GM12801 (cell line): Measurements from ENCODE around the gene SWAP70.

Source experiments
- TF ChIP-seq, protein P1 (sequence below): IDR thresholded peaks from one replicate; pipeline ENCODE4 v1.5.1; 2011; ENCODE audit warnings: control low read depth; ENCODE audit not compliant: insufficient read length; ENCODE audit errors: extremely low read depth

SWAP70 gene

DNA sequence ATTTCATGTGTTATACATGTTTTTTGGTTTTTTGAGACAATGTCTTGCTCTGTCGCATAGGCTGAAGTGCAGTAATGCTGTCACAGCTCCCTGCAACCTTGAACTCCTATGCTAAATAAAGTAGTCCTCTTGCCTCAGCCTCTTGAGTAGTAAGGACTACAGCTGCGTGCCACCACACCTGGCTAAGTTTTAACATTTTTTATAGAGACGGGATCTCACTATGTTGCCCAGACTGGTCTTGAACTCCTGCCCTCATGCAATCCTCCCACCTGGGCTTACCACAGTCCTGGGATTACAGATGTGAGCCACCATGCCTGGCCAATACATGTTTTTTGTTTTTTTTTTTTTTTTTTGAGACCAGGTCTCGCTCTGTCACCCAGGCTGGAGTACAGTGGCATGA is 33.9 kb downstream of the SWAP70 start:
- TF ChIP-seq, protein P1, sequence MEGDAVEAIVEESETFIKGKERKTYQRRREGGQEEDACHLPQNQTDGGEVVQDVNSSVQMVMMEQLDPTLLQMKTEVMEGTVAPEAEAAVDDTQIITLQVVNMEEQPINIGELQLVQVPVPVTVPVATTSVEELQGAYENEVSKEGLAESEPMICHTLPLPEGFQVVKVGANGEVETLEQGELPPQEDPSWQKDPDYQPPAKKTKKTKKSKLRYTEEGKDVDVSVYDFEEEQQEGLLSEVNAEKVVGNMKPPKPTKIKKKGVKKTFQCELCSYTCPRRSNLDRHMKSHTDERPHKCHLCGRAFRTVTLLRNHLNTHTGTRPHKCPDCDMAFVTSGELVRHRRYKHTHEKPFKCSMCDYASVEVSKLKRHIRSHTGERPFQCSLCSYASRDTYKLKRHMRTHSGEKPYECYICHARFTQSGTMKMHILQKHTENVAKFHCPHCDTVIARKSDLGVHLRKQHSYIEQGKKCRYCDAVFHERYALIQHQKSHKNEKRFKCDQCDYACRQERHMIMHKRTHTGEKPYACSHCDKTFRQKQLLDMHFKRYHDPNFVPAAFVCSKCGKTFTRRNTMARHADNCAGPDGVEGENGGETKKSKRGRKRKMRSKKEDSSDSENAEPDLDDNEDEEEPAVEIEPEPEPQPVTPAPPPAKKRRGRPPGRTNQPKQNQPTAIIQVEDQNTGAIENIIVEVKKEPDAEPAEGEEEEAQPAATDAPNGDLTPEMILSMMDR, result no peak

GRCh38 chr11:9700105-9700801 is 36.4 kb downstream of the SWAP70 start:
- TF ChIP-seq, protein P1, result no peak

GRCh38 chr11:9701799-9702198 is 37.9 kb downstream of the SWAP70 start:
- TF ChIP-seq, protein P1, result no peak

DNA sequence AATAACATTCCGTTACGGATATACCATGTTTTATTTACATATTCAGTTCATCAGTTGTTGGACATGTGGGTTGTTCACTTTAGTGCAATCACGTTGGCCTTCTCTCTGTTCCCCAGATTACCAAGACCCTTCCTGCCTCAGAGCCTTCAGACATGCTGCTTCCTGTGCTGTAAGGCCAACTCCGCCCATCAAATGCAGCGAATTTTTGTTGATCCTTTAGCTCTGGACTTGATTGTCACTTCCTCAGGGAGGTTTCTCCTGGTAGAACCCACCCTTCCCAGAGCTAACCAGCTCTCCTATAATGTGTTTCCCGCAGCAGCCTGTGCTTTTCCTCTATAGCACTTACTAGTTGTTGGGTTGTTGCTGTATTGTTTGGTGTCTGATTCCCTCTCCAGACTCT is 39.4 kb downstream of the SWAP70 start:
- TF ChIP-seq, protein P1, result no peak

- TF ChIP-seq, protein P1, result no peak
Observed at GRCh38 chr11:9704037-9704436, 40.2 kb downstream of the SWAP70 start.

DNA sequence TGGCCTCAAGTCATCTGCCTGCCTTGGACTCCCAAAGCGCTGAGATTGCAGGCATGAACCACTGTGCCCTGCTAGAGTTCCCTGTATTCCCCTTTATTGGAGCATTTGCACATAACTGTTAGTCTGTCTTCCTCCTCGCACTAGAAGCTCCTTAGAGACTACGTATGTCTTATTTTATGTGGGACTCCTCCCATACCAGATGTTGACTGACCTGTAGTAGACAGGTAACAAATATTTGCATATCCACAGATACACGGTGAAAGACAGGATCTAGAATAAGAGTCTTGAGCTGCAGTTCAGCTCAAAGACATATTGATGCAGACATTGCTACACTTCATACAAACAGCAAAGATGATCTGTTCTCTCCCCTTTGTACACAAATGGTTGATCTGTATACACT is 40.7 kb downstream of the SWAP70 start:
- TF ChIP-seq, protein P1, result no peak

DNA sequence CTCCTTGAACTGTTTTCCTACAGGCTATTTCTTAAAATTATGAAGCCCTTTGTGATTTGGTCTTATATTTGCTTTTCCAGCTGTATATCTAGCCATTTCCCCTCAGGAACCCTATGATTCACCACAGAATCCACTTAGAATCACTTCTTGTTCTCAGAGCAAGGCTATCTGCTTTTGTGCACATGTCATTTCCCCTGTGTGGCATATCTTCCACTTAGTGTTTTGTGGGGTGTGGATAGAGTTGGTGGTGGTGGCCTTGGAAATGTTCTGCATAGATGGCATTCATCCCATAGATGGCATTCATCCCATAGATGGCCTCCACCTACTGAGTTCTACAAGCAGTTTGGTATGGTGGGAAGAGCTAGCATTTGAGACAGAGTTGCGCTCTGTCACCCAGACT is 44.7 kb downstream of the SWAP70 start:
- TF ChIP-seq, protein P1, result no peak
